Measurements from ENCODE around the gene MEAF6. TPM values are rescaled to one million over a fixed set of nuclear protein-coding genes. Genes with fewer than 3 reads are reported as not detected.

MEAF6 gene
- total and polyA plus RNA-seq, 5 donors: 32.7 to 40.1 (median 39.0) TPM

DNA sequence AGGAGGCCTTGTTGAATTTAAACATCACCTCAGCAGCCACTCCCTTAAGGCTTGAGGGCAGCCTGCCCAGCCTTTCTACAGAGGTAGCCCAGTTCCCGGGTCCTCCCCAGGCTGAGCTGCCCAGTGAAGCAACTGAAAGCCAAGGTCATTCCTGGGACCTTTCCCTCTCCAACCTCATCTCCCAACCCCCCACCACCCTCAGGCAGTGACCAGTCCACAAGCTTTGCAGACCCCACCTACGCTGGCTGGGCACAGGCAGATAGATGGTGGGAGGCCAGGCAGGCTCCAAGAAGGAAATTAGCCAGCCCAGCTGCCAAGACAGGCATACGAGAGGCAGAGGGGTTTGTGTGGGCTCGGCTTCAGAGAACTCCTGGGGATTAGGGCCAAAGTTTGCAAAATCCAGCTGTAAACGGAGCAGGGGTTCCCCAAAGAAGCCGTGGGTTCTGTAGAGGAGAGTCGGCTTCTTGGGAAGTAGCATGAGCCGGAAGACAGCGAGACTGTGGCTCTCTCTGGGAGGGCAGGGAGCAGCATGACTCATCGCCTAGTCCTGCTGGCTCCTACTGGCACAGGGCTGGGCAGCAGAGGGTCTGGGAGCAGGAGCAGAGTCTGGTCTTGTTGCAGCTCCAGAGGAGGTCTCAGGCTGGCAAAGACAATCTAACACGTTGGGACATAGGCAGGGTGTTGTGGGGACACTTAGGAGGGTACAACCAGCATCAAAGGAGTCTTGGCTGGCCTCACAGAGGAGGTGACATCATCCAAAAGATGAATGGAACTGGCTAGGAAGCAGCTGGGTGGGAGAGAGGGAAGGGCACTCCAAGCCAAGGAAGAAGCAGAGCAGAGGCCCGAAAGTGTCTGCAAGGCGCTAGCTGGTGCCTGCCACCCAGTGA lies 43.0 kb downstream of the MEAF6 start:
- WGBS: 22% methylated on average over 13 of the region's 13 CpGs
- DNase-seq: peak; percentile 86 to 92 (median 89)

DNA sequence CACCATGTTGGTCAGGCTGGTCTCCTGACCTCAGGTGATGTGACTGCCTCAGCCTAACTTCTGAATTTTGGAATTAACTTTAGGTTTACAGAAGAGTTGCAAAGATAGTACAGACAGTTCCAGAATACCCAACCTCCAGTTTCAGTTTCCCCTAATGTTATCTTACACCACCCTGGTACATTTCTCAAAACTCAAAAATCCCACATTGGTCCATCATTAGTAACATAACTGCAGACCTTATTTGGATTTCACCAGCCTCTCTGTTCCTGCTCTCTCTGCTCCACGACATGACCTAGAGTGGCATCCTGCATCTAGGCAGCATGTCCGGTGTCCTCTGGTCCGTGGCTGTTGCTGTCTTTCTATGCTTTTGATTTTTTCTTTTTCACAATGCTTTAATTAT lies 45.2 kb downstream of the MEAF6 start:
- Histone ChIP-seq H3K4me1 (ENCODE audit: control insufficient read depth, insufficient read depth, low read length) (peaks cover 11% of the 10 kb centered on the region), H3K27ac (ENCODE audit: low read length) (no peak overlapping the region), H3K27me3 (ENCODE audit: control insufficient read depth, insufficient read depth) (no peaks in the 10 kb centered on the region), H3K4me3 (ENCODE audit: low read length) (no peak overlapping the region), H3K9me3 (ENCODE audit: control insufficient read depth, low read length) (no peaks in the 10 kb centered on the region)
- 80% methylated on average over 3 of the region's 3 CpGs for WGBS
- ATAC-seq: no peak
- DNase-seq: no peak
- intact Hi-C loops (cut with DNase I): no loop called here

More for the DNA sequence above, 43.0 kb downstream of the MEAF6 start:
- intact Hi-C loops (cut with DNase I): no loop called here
- Histone ChIP-seq H3K27me3 (ENCODE audit: control insufficient read depth, insufficient read depth) (no peaks in the 10 kb centered on the region), H3K9me3 (ENCODE audit: control insufficient read depth, low read length) (no peaks in the 10 kb centered on the region), H3K4me1 (ENCODE audit: control insufficient read depth, insufficient read depth, low read length) (peaks cover 23% of the 10 kb centered on the region), H3K4me3 (ENCODE audit: low read length) (no peak overlapping the region), H3K27ac (ENCODE audit: low read length) (peak overlapping the region; percentile 99)
- peak; percentile 79 for ATAC-seq

DNA sequence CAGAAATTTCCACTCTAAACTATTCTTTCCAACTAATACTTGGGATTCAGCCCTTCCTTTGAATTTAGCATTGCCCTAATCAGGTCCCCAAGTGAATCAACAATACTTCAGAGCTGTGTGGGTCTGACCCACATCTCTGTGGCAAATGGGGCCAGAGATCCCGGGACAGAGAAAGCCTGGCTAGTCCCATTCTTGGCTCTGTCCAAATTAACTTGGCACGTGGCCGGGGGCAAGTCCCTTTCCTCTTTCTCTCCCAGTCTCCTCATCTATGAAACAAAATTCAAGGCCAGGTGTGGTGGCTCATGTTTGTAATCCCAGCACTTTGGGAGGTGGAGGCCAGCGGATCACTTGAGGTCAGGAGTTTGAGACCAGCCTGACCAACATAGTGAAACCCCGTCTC lies 46.5 kb downstream of the MEAF6 start:
- intact Hi-C loops (cut with DNase I): no loop called here
- Histone ChIP-seq H3K4me1 (ENCODE audit: control insufficient read depth, insufficient read depth, low read length) (peaks cover 11% of the 10 kb centered on the region), H3K4me3 (ENCODE audit: low read length) (no peak overlapping the region), H3K27me3 (ENCODE audit: control insufficient read depth, insufficient read depth) (no peaks in the 10 kb centered on the region), H3K27ac (ENCODE audit: low read length) (no peak overlapping the region), H3K9me3 (ENCODE audit: control insufficient read depth, low read length) (no peaks in the 10 kb centered on the region)
- WGBS: 88% methylated on average over 5 of the region's 5 CpGs
- DNase-seq (peak in 1 of 3 donors; percentile 27), ATAC-seq (no peak)

DNA sequence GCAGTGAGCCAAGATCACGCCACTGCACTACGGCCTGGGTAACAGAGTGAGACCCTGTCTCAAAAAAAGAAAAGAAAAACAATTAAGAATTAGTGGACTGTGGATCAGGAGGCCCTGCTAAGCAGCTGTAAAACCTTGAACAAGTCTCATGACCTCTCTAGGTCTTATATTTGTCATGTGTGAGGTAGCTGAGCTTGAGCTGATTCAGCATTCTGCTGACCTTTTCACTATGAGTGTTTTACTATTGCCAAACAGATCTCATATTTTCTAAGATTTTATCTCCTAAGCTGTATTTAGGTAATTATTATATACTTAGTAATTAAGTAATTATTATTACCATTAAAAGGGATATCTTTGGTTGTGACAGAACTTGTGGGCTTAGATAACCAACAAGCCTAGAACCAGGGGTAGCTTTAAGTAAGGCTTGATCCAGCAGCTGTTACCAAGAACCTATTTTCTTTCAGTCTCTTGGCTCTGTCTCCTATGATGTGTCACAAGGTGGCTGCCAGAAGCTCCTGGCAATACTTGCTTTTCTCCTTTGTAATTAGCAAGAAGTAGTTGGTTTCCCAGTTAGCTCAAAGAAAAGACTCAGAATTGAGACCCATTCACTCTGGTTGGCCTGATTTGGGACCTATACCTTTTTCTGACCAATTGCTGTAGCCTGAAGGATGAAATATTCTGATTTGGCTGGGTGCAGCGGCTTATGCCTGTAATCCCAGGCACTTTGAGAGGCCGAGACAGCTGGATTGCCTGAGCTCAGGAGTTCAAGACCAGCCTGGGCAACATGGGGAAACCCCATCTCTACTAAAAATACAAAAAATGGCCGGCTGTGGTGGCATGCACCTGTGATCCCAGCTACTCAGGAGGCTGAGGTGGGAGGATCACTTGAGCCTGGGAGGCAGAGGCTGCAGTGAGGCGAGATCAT lies 48.7 kb downstream of the MEAF6 start:
- no peaks in the 10 kb centered on the region for H3K4me1 ChIP-seq (ENCODE audit: control insufficient read depth, insufficient read depth, low read length)
- ATAC-seq (no peak), DNase-seq (peak in 1 of 3 donors; percentile 32)
- intact Hi-C loops (cut with DNase I): no loop called here
- H3K27me3 ChIP-seq (ENCODE audit: control insufficient read depth, insufficient read depth): no peaks in the 10 kb centered on the region
- H3K9me3 ChIP-seq (ENCODE audit: control insufficient read depth, low read length): no peaks in the 10 kb centered on the region
- WGBS: 94% methylated on average over 6 of the region's 6 CpGs
- no peak overlapping the region for H3K4me3 ChIP-seq (ENCODE audit: low read length)
- H3K27ac ChIP-seq (ENCODE audit: low read length): no peak overlapping the region

DNA sequence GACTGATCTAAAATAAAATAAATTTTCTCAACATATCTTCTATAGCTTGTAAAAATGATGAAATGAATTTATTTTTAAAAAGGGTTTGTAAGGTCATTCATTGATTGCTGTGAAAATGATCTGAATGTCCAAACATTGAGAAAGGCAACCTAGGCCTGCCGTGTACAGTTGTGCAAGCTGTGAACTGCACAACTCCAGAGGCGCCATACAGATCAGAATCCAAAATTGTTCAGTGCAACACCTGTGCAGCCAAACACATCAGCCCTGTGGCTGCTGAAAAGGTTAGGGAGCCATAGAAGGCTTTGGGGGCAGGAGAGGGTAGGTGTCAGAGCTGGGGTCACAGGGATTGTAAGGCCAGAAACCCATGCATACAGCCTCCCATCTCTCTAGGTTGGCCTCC lies 50.1 kb downstream of the MEAF6 start:
- H3K9me3 ChIP-seq (ENCODE audit: control insufficient read depth, low read length): no peaks in the 10 kb centered on the region
- H3K4me1 ChIP-seq (ENCODE audit: control insufficient read depth, insufficient read depth, low read length): no peaks in the 10 kb centered on the region
- intact Hi-C loops (cut with DNase I): no loop called here
- ATAC-seq (no peak), DNase-seq (no peak)
- no peak overlapping the region for H3K4me3 ChIP-seq (ENCODE audit: low read length)
- no peaks in the 10 kb centered on the region for H3K27me3 ChIP-seq (ENCODE audit: control insufficient read depth, insufficient read depth)
- WGBS: 75% methylated on average over 2 of the region's 2 CpGs
- H3K27ac ChIP-seq (ENCODE audit: low read length): no peak overlapping the region

DNA sequence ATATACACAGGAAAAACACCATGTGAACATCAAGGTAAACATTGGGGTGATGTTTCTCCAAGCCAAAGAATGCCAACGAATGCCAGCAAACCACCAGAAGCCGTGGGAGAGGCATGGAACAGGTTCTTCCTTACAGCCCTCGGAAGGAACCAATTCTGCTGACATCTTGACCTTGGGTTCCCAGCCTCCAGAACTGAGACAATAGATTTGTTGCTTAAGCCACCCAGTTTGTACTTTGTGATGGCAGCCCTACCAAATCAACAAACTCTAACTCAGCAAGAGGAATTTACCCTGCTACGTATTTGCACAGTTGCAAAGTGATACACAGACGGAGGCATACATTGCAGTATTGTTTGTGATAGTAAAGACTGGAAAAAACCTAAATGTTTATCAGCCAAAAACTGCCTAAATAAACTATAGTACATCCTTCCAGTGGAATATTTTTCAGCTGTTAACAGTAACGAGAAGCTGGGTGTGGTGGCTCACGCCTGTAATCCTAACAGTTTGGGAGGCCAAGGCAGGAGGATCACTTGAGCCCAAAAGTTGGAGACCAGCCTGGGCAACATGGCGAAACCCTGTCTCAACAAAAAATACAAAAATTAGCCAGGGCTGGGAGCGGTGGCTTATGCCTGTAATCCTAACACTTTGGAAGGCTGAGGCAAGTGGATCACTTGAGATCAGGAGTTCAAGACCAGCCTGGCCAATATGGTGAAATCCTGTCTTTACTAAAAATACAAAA lies 52.7 kb downstream of the MEAF6 start:
- H3K27me3 ChIP-seq (ENCODE audit: control insufficient read depth, insufficient read depth): no peaks in the 10 kb centered on the region
- no peak overlapping the region for H3K27ac ChIP-seq (ENCODE audit: low read length)
- H3K4me3 ChIP-seq (ENCODE audit: low read length): no peak overlapping the region
- ATAC-seq: no peak
- no peak for DNase-seq
- no peaks in the 10 kb centered on the region for H3K4me1 ChIP-seq (ENCODE audit: control insufficient read depth, insufficient read depth, low read length)
- intact Hi-C loops (cut with DNase I): no loop called here
- no peaks in the 10 kb centered on the region for H3K9me3 ChIP-seq (ENCODE audit: control insufficient read depth, low read length)
- 90% methylated on average over 9 of the region's 9 CpGs for WGBS

DNA sequence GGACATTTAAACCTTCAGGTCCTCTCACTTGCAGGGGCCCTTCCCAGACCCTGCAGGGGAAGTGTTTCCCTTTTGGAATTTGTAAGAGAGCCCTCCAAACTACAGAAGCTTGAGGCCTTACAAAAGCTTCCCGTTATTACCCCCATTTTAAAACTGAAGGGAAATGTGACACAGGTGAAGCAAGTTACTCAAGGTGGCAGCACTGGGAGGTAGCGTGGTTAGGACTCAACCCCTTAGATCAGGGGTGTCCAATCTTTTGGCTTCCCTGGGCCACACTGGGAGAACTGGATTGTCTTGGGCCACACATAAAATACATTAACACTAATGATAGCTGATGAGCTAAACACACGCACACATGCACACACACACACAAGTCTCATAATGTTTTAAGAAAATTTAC lies 56.0 kb downstream of the MEAF6 start:
- Histone ChIP-seq H3K4me1 (ENCODE audit: control insufficient read depth, insufficient read depth, low read length) (no peaks in the 10 kb centered on the region), H3K4me3 (ENCODE audit: low read length) (no peak overlapping the region), H3K9me3 (ENCODE audit: control insufficient read depth, low read length) (no peaks in the 10 kb centered on the region), H3K27ac (ENCODE audit: low read length) (no peak overlapping the region), H3K27me3 (ENCODE audit: control insufficient read depth, insufficient read depth) (no peaks in the 10 kb centered on the region)
- DNase-seq (no peak), ATAC-seq (no peak)
- intact Hi-C loops (cut with DNase I): loop anchor here in 2 of 4 donors (10.0 kb wide), 1 partner anchor 226 kb away; no protein-coding TSS in a partner anchor
- WGBS: 82% methylated on average over 3 of the region's 3 CpGs

DNA sequence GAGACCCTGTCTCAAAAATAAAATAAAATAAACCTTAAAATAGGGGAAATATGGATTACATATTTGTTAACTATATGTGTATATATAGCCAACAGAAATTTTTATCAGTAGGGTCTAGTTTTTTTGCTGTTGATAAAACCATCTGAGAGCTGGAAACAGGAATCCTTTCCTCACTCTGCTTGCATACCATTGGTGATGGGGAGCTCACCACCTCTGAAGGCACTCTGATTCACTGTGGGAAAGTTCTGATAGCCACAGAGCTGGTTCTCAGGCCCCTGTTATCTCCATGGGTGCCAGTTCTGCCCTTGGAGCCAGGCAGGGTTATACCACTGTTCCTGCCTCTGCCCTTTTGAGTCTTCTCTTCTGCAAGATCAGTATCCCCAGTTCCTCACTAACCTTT lies 58.0 kb downstream of the MEAF6 start:
- ATAC-seq (no peak), DNase-seq (no peak)
- Histone ChIP-seq H3K4me1 (ENCODE audit: control insufficient read depth, insufficient read depth, low read length) (no peaks in the 10 kb centered on the region), H3K9me3 (ENCODE audit: control insufficient read depth, low read length) (no peaks in the 10 kb centered on the region), H3K27ac (ENCODE audit: low read length) (no peak overlapping the region), H3K27me3 (ENCODE audit: control insufficient read depth, insufficient read depth) (no peaks in the 10 kb centered on the region), H3K4me3 (ENCODE audit: low read length) (no peak overlapping the region)
- intact Hi-C loops (cut with DNase I): loop anchor here in 2 of 4 donors (10.0 kb wide), 1 partner anchor 228 kb away; no protein-coding TSS in a partner anchor

DNA sequence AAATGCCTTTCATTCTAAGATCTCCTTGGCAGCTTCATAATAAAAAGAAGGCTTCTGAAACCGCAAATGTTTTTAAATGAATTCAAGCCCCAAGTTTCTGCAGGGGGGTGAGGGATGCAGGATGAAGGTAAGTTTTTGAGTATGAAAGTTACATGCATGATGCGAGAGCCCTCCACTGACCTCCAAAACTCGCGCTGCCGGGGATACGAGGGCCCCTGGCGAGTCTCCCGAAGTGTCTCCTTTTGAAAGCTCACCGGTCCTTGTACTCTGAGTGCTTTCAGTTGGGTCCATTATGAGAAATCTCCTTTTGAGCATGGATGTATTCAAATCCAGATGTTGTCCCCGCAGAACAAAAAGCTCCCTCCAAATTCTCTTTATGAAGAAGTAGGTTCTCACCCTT lies 59.0 kb downstream of the MEAF6 start:
- WGBS: 88% methylated on average over 10 of the region's 10 CpGs
- ATAC-seq: no peak
- intact Hi-C loops (cut with DNase I): loop anchor here in 3 of 4 donors (1.0 to 10.0 kb wide), 3 partner anchors 32 to 229 kb away; no protein-coding TSS in a partner anchor

DNA sequence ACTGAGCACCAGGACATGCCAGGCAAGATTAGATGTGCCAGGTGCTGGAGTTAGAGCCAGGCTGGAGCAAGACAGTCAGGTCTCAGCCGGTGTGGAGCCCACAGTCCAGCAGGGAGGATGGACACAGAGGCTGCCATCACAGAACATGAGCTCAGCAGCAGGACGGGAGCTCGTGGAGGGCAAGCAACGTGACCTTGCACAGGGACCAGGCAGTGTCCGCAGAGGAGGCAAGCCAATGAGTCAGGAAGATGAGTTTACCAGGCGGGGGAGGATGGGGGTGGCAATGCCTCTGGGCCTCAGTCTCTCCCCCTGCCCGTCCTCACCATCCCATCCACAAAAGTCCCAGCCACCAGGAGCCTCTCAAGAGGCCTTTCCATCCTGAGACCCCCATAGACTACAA lies 60.9 kb downstream of the MEAF6 start:
- Histone ChIP-seq H3K9me3 (ENCODE audit: control insufficient read depth, low read length) (no peaks in the 10 kb centered on the region), H3K4me1 (ENCODE audit: control insufficient read depth, insufficient read depth, low read length) (no peaks in the 10 kb centered on the region), H3K4me3 (ENCODE audit: low read length) (no peak overlapping the region), H3K27ac (ENCODE audit: low read length) (no peak overlapping the region), H3K27me3 (ENCODE audit: control insufficient read depth, insufficient read depth) (no peaks in the 10 kb centered on the region)
- DNase-seq (no peak), ATAC-seq (no peak)
- 78% methylated on average over 7 of the region's 7 CpGs for whole genome bisulfite sequencing
- intact Hi-C loops (cut with DNase I): loop anchor here in 3 of 4 donors (2.0 to 10.0 kb wide), 4 partner anchors 34 to 231 kb away; no protein-coding TSS in a partner anchor

More for the DNA sequence above, 59.0 kb downstream of the MEAF6 start:
- H3K4me1 ChIP-seq (ENCODE audit: control insufficient read depth, insufficient read depth, low read length): no peaks in the 10 kb centered on the region
- peak overlapping the region; percentile 60 for H3K27ac ChIP-seq (ENCODE audit: low read length)
- DNase-seq: no peak
- no peak overlapping the region for H3K4me3 ChIP-seq (ENCODE audit: low read length)
- no peaks in the 10 kb centered on the region for H3K27me3 ChIP-seq (ENCODE audit: control insufficient read depth, insufficient read depth)
- no peaks in the 10 kb centered on the region for H3K9me3 ChIP-seq (ENCODE audit: control insufficient read depth, low read length)
